Peyer's patch (tissue), 4 donors: Measurements from ENCODE around the gene ZDHHC6. TPM values are rescaled to one million over a fixed set of nuclear protein-coding genes. Genes with fewer than 3 reads are reported as not detected.
A peak's percentile ranks its signal among the peaks of the same experiment; 100 is the strongest.
"Not testable (repeated sequence)": the region's sequence is repeated elsewhere in the genome, so short reads cannot be mapped to it uniquely, and the experiment has no call there.

Source experiments
- DNase-seq, 3 donors: peaks; one replicate each; pipeline ENCODE4 v3.0.0-alpha.2; 2017 to 2019
- H3K27ac ChIP-seq, 4 donors: fragments of 200-600 bp; sonication (generic); one replicate each; pipeline ENCODE4 v1.5.1; 2016 to 2019
- H3K27me3 ChIP-seq, 2 donors: fragments of 200-600 bp; sonication (generic); one replicate each; pipeline ENCODE4 v1.5.1; 2019
- H3K36me3 ChIP-seq, 3 donors: fragments of 200-600 bp; sonication (generic); one replicate each; pipeline ENCODE4 v1.5.1; 2016 to 2019
- H3K4me1 ChIP-seq, 4 donors: fragments of 200-600 bp; sonication (generic); one replicate each; pipeline ENCODE4 v1.5.1; 2016 to 2019
- H3K4me3 ChIP-seq, 4 donors: fragments of 200-600 bp; sonication (generic); 1 replicate in 3 of 4; 2 replicates in 1 of 4; pipeline ENCODE4 v1.5.1; 2016 to 2019; ENCODE audit warnings: mild to moderate bottlenecking in 1 of 4
- H3K9me3 ChIP-seq, 4 donors: fragments of 200-600 bp; sonication (generic); one replicate each; pipeline ENCODE4 v1.5.1; 2016 to 2019; ENCODE audit warnings: mild to moderate bottlenecking in 1 of 4
- POLR2A ChIP-seq, 2 donors: fragments of 450-650 bp; IDR thresholded peaks; one replicate each; pipeline ENCODE4 v1.5.1; 2017; ENCODE audit warnings: antibody characterized with exemption in 2 of 2, mild to moderate bottlenecking in 2 of 2, moderate library complexity in 2 of 2
- total RNA-seq, 4 donors: library from RNA; depleted of rRNA; stranded (reverse); fragments of >200 nt; gene quantifications; one replicate each; pipeline ENCODE4 v1.1.0, GENCODE V29; 2016
- TF ChIP-seq, protein P1 (sequence below), 6 experiments: fragments of 450-650 bp in 4 of 6; fragments of 200-600 bp in 2 of 6; sonication (generic) in 1 of 6; IDR thresholded peaks; one replicate each; pipeline ENCODE4 v1.5.1; 2017 to 2019; ENCODE audit warnings: antibody characterized with exemption in 6 of 6, mild to moderate bottlenecking in 3 of 6, moderate library complexity in 1 of 6

The ZDHHC6 gene
- total RNA-seq, 4 donors from 2014 or later: 28.4 to 53.8 (median 38.7) TPM

GRCh38 chr10:112409299-112409698, 37.4 kb downstream of the ZDHHC6 start:
- Histone ChIP-seq H3K27ac (peak overlapping the region in 1 of 4 donors; percentile 17), H3K27me3 (no peaks in the 10 kb centered on the region), H3K4me3 (no peak overlapping the region), H3K4me1 (no peaks in the 10 kb centered on the region), H3K9me3 (no peaks in the 10 kb centered on the region), H3K36me3 (peaks cover 0 to 74% (median 2%) of the 10 kb centered on the region in 3 donors)
- TF ChIP-seq, protein P1, sequence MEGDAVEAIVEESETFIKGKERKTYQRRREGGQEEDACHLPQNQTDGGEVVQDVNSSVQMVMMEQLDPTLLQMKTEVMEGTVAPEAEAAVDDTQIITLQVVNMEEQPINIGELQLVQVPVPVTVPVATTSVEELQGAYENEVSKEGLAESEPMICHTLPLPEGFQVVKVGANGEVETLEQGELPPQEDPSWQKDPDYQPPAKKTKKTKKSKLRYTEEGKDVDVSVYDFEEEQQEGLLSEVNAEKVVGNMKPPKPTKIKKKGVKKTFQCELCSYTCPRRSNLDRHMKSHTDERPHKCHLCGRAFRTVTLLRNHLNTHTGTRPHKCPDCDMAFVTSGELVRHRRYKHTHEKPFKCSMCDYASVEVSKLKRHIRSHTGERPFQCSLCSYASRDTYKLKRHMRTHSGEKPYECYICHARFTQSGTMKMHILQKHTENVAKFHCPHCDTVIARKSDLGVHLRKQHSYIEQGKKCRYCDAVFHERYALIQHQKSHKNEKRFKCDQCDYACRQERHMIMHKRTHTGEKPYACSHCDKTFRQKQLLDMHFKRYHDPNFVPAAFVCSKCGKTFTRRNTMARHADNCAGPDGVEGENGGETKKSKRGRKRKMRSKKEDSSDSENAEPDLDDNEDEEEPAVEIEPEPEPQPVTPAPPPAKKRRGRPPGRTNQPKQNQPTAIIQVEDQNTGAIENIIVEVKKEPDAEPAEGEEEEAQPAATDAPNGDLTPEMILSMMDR (IDR thresholded peaks at IDR 0.05): no peak
- TF ChIP-seq POLR2A (IDR thresholded peaks at IDR 0.05): no peak
- no peak for DNase-seq

GRCh38 chr10:112407696-112408095, 39.0 kb downstream of the ZDHHC6 start:
- no peak for DNase-seq
- Histone ChIP-seq H3K27me3 (no peaks in the 10 kb centered on the region), H3K4me3 (no peak overlapping the region), H3K9me3 (no peaks in the 10 kb centered on the region), H3K4me1 (peaks cover 0 to 1% (median 0%) of the 10 kb centered on the region in 4 donors), H3K27ac (peak overlapping the region in 2 of 4 donors; percentile 17 to 31), H3K36me3 (peaks cover 0 to 66% (median 2%) of the 10 kb centered on the region in 3 donors)
- TF ChIP-seq, protein P1 (IDR thresholded peaks at IDR 0.05): peak in 1 of 6 experiments; percentile 26
- no peak for TF ChIP-seq POLR2A (IDR thresholded peaks at IDR 0.05)

DNA sequence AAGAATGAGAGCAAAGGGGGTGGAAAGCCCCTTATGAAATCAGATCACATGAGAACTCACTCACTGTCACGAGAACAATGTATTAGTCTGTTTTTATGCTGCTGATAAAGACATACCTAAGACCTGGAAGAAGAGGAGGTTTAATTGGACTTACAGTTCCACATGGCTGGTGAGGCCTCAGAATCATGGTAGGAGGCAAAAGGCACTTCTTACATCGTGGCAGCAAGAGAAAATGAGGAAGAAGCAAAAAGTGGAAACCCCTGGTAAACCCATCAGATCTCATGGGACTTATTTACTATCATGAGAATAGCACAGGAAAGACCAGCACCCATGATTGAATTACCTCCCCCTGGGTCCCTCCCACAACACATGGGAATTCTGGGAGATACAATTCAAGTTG, 39.9 kb downstream of the ZDHHC6 start:
- not testable (repeated sequence) for H3K4me3 ChIP-seq, H3K9me3 ChIP-seq, H3K27ac ChIP-seq, H3K27me3 ChIP-seq, H3K4me1 ChIP-seq, DNase-seq
- H3K36me3 ChIP-seq: peaks cover 0 to 58% (median 2%) of the 10 kb centered on the region in 3 donors

DNA sequence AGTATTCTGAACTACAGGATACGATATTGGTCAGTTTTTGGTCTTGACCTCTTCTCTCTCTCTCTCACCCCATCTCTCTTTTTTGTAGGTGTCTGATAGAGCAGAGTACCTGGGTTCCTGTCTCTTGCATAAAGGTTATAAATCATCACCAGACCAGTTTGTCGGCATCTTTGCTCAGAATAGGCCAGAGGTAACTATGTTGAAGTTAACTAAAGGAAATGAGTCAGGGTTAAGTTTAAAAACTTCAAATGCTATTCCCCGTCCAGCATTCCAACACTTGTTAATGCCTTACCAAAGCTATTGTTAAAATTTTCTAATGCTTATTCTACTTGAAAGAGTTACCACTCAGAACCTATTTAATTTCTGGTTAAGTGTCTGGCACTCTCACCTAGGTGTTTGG, 42.1 kb downstream of the ZDHHC6 start:
- Histone ChIP-seq H3K27ac (no peak overlapping the region), H3K4me3 (no peak overlapping the region), H3K36me3 (peaks cover 0 to 55% (median 2%) of the 10 kb centered on the region in 3 donors), H3K9me3 (no peaks in the 10 kb centered on the region), H3K27me3 (no peaks in the 10 kb centered on the region), H3K4me1 (peaks cover 0 to 8% (median 0%) of the 10 kb centered on the region in 4 donors)
- TF ChIP-seq, protein P1 (IDR thresholded peaks at IDR 0.05): no peak
- no peak for TF ChIP-seq POLR2A (IDR thresholded peaks at IDR 0.05)
- no peak for DNase-seq

DNA sequence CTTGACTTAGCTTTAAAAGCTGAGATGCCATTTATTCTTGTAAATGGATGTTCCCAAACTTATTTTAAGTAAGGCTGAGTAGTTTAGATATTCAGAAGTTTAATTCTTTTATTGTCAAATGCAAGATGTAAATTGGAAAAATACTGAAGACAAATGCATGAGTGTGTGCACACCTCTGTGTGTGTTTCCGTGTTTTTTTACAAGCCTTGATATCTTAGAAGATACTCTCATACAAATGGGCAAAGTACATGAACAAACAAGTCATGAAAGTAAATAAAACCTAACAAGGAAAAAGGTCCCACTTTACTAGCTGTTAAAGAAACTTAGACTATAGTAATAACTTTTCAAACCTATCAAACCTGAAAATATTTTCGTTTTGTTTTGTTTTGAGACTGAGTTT, 43.8 kb downstream of the ZDHHC6 start:
- Histone ChIP-seq H3K36me3 (peaks cover 0 to 63% (median 0%) of the 10 kb centered on the region in 3 donors), H3K27ac (peak overlapping the region in 2 of 4 donors; percentile 32 to 65), H3K4me1 (peaks cover 0 to 8% (median 0%) of the 10 kb centered on the region in 4 donors), H3K9me3 (no peaks in the 10 kb centered on the region), H3K27me3 (no peaks in the 10 kb centered on the region), H3K4me3 (no peak overlapping the region)
- DNase-seq: no peak
- TF ChIP-seq, protein P1 (IDR thresholded peaks at IDR 0.05): no peak
- TF ChIP-seq POLR2A (IDR thresholded peaks at IDR 0.05): no peak

DNA sequence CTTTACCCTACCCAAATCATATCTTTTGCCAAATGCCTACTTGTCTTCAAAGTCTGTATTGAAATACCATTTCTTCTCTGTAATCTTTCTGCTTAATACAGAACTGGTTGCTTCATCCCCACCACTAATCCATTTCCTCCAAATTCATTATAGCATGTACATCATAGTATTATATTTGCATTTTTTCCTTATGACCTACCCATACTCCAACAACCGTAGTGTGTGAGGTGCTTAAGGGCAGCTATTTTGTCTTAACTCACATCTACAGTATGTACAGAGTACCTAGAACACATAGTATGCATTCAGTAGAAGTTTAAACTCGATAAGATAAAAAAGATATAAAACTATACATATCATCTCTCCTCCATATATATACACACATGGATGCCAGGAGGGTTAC, 49.1 kb downstream of the ZDHHC6 start:
- no peak overlapping the region for H3K4me3 ChIP-seq
- H3K27me3 ChIP-seq: no peaks in the 10 kb centered on the region
- no peak overlapping the region for H3K27ac ChIP-seq
- no peaks in the 10 kb centered on the region for H3K9me3 ChIP-seq
- no peak for DNase-seq
- TF ChIP-seq, protein P1 (IDR thresholded peaks at IDR 0.05): no peak
- TF ChIP-seq POLR2A (IDR thresholded peaks at IDR 0.05): no peak
- H3K4me1 ChIP-seq: peaks cover 0 to 18% (median 0%) of the 10 kb centered on the region in 4 donors
- H3K36me3 ChIP-seq: peaks cover 0 to 54% (median 0%) of the 10 kb centered on the region in 3 donors
